HG02571 (cell line): ENCODE data around the gene TRMT44.
"Not testable (repeated sequence)": the region's sequence is repeated elsewhere in the genome, so short reads cannot be mapped to it uniquely, and the experiment has no call there.

Experiments
- ATAC-seq: cut with Tn5 transposase; IDR thresholded peaks from one replicate; pipeline ENCODE4 v1.9.1; 2021; ENCODE audit warnings: mild to moderate bottlenecking, moderate library complexity; ENCODE audit not compliant: unreplicated experiment

Gene TRMT44

DNA sequence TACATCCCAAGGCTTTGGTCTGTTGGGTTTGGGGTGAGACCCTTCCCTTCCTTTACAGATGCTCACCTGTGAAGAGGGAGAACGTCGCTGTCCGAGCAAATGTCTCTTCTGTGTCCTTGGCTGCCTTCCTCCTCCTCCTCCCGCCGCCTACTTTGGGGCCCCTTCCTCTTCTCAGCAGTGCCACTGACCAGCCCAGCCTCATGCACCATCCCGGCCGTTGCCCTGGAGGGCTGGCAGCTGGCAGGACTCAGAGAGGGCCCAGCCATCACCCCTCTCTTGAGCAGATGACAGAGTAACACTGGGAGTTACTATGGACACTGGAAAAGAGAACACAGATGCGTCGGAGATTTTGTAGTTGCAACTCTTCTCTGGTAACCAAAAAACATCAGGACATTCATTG, 68.2 kb downstream of the TRMT44 start:
- no peak for ATAC-seq

DNA sequence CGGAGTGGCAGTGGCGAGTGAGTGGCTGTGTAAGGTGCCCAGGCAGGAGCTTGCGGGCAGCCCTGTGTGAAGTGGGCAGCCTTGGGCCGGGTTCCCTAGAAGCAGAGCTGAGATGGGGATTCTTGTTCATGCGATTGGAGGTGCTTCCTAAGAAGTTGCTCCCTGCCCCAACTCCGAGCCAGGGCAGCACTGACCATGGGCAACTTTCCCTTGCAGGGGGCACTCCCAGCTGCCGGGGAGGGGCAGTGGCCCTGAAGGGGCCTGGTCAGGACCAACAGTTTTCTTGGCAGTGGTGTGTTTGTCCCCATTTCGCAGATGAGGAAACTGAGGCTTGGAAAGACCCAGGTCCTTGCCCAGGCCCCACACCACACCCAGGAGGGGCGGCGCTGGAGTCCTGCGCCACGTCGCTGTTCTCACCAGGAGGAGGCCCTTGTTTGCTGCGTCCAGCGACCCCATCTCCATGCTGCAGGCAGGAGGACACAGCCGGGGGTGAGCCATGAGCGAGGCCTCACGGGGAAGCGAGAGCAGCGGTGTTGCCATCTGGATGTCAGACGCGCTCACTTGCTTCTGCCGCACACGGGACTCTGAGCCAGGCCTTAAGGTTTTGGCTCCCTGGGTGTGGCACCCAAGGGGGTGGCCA, 68.9 kb downstream of the TRMT44 start:
- no peak for ATAC-seq

DNA sequence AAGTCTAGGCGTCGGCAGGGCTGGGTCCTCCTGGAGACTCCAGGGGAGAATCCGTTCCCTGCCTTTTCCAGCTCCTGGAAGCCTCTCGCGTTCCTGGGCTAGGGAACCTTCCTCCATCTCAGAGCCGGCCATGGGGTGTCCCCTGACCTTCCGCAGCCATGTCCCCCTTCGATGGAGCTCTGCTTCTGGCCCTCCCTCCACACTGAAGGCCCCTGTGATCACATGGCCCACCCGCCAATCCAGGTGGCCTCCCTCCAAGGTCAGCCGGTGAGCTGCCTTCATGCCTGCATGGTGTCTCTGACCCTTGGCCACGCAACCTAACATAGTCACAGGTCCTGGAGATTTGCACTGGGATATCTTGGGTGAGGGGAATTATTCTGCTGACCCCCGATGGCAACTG, 69.6 kb downstream of the TRMT44 start:
- ATAC-seq = no peak

DNA sequence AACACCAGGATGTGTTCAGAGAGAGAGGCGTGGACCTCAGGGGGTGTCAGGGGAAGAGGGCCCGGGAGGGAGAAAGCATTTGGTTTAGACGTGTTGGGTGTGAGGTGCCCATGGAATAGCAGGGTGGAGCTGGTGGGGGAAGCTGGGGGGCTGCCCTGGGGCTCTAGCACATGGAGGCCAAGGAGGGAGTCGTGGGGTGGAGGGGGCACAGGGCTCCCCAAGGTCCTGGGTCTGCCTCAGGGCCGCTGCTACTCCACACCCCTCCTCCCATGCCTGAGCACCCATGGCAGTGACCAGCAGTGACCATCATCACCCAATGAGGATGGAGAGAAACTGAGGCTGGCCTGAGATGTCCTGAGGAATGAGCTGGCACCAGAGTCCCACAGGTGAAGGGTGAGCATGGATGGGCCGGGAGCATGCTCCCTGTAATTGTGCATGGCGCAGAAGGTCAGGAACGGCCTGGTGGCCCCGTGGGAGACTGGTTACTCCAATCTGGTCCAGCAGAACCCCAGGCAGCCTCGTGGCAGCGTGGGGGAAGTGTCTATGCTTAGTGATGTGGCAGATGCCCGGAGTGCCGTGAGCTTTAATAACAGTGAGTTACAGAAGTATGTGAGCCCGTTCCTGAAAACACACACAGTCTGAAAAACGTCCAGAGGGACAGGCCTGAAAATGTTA, 70.2 kb downstream of the TRMT44 start:
- no peak for ATAC-seq

DNA sequence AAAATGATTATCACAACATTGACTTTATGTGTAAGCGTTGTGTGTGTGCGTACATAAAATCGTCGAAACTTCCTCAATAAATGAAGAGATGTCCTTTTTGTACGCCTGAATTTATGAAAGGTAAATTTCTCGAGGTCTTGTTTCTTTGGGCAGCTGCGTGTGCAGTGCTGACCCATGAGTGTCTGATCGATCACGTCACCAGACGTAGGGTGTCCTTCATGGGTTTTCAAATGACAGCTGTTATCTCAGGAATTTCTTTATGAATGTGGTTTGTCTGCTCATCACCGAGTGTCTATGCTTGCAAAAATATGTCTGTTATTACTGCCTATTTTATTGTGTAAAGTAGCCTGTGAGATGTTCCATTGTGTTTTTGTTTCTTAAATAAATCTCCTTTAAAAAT, 71.9 kb downstream of the TRMT44 start:
- ATAC-seq = no peak

DNA sequence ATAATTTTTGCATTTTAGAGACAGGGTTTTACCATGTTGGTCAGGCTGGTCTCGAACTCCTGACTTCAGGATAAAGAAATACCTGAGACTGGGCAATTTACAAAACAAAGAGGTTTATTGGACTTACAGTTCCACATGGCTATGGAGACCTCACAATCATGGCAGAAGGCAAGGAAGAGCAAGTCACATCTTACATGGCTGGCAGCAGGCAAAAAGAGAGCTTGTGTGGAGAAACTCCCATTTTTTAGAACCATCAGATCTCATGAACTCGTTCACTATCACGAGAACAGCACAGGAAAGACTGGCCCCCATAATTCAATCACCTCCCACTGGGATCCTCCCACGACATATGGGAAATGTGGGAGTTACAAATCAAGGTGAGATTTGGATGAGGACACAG, 72.5 kb downstream of the TRMT44 start:
- ATAC-seq = not testable (repeated sequence)

DNA sequence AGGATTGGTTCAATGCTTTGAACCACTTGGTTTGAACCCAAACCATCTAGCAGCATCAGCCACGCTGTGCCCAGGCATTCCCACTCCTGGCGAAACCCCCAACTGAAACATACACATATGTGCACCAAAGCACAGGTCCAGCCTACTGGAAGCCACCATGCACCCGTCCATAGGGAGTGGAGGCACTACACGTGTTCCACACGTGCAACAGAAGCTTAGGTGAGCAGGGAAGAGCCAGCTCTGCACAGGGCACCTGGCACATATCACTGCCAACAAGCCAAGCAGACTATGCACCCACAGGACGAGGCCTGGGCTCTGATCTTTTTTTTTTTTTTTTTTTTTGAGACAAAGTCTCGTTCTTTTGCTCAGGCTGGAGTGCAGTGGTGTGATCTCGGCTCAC, 73.4 kb downstream of the TRMT44 start:
- ATAC-seq = no peak

DNA sequence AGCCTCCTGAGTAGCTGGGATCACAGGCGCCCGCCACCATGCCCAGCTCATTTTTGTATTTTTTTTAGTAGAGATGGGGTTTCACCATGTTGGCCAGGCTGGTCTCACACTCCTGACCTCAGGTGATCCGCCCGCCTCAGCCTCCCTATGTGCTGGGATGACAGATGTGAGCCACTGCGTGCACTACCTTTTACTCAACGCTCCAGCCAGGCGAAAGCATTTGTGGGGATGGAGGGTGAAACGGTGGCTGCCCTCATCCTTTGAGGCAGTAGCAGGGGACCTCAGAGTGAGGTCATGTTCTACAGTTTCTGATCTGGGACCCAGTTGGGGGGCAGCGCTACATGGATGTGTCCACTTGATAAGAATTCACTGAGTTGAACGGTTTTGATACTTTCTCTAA, 73.8 kb downstream of the TRMT44 start:
- no peak for ATAC-seq

DNA sequence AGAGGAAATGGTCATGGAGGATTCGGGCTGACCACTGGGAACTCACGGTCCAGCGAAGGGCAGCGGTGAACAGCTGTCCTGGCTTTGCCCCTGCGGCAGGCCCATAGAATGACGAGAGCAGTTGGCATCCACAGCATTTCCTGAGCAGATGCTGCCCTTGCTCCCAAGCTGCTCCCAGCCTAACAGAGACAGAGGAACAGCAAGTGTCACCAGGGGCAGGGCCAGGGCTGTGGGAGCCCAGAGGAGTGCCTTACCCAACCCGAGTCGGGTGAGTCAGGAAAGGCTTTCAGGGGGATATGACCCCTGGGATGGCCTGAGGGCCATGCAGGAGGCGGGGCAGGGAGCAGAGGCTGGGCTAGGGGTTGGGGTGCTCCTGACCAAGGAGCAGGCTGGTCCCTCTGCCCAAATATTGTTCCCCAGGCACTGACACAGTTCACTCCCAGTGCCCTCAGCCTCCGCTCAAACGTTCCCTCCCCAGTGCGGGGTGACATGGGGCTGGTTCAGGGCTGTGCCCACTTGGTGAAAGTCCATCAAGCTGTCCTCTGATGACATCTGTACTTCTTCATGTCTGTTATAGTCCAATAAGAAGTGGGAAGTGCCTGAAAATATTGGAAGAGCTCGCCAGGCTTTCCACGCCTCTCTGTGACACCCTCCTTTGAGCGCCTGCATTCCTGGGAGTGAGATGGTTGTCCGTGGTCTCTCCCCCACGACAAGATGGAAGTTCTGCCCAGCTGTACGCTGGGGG, 74.9 kb downstream of the TRMT44 start:
- no peak for ATAC-seq

DNA sequence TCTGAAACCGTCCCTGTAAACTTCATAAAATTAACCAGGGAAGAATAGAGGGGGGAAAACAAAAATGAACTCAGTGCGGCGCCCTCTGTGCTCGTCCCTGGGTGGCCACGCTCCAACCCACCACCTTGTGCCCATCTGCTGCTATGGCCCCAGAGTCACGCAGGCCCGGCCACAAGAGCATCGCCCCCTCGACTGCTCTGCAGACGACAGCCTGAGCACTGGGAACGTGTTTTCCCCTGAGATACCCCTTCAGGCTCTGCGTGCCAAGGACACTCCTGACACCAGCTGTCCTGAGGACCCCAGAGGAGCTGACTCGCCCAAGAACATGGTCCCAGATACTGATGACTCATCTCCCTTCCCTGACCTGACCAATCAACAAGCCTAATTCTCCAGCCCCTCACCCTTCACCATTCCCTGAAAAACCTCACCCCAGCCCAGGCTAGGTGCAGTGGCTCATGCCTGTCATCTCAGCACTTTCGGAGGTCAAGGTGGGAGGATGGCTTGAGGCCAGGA, 75.5 kb downstream of the TRMT44 start:
- ATAC-seq = no peak

DNA sequence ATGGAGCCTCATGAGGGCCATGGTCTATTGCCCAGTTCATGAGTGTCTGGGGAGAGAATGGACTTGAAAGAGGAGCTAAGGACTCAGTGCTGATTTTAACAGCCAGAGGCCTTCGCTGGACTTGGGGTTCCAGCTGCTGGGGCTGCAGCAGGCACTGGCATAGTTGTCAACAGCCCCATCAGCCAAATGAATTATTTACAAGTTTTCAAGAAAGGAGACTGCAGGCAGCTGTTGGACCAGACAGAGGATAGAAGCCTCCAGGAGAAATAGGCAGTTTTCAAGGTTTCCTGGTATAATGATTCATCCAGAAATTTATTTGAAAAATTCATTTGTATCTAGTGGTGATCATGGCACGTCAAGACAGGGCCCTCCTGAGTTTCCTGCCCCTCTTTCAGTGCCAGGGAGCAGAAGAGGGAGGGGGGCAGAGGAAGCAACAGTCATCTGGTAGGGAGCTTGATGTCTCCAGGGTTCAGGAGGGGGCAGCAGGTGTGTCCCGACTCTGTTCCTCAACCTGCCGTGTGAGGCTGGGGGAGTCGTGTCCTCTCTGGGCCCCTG, 76.5 kb downstream of the TRMT44 start:
- ATAC-seq = no peak

DNA sequence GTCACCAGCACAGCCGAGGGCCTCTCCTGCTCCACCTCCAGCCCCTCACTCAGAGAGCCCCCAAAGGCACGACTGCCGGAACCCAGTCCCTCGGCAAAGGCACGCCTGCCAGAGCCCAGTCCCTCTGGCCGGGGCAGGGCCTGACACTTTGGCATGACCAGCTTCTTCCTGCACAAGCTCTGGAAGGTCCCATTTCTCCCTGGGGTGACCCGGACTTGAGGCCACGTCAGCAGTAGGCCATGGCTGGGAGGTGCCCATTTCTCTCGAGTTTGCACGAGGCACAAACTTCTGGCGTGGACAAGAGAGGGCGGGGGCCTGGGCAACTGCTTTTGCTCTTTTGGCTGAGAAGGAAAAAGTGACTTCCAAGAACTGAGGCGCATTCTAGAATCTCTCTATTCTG, 77.4 kb downstream of the TRMT44 start:
- no peak for ATAC-seq

DNA sequence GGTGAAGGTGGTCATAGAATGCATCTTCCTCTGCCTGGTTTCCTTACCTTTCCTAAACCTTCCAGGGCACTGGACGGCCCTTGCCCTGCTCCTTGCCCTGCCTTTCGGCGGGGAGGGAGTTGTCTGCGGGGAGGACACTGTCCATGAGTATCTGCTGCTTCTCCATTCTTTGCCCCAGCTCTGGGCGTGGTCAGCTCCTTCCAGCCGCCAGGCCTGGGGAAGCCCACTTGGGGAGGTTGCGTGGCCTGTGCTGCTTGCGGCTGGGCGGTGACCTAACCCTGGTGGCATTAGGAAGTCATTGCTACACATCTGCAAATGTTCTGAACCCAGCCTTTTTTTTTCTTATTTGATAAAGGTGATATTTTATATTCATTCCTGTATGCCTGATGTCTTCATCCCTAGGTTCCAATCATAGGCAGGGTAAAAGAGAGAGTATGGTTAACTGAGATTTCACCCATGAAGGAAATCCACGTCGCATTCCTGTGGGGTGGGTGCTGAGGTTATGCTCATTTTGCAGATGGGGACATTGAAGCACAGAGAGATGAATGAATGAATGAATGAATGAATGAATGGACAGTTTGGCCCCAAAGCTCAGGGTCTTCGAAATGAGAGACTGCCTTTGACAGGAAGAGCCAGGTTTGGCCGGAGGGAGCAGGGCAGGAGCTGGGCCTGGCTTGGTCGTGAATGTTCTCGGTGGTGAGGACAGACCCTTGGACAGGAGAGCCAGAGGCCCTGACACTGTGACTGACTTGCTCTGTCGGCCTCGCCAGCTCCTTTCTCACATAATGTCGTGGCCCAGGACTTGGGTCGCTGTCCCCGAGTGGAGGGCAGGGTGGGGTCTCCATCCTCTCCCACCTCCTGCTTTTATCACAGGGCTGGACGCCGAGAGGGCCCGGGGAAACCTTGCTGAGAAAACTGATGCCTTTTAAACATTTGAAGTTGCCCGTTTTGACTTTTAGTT, 81.9 kb downstream of the TRMT44 start:
- ATAC-seq = no peak

DNA sequence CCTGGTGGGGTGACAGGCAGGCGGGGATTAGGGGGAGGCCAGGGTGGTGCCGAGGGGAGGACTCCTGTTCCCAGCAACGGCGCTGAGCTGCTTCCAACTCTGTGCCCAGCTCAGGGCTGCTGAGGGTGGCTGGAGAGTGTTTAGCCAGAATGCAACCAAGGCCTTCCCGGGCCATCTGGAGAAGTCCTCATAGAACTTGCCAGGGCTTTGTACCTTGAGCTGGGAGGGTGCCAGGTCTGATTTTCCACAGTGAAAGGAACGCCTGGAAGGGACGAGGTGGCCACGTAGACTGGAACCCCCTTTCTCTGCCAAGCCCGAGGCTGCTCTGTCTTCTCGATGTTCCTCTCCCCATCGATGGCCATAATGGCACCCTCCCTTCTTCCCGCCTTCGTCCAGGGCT, 82.6 kb downstream of the TRMT44 start:
- ATAC-seq = no peak

DNA sequence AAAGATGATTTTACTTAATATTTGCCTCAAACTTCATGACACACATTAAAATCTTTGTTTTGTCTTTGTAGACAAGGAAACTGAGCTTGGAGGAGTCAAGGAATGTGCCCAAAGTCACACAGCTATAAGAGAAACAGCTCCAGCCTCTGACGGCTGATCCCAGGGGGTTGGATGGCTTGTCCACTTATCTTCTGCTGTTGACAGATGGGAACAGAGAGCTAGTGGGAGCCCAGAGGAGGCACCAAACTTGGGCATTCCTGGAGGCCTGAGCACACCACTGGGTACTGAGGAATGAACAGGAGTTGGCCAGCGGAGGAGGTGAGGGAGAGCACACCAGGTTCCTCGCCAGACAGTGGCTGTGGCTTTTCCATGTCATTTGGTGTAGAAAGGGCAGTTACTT, 83.2 kb downstream of the TRMT44 start:
- no peak for ATAC-seq

DNA sequence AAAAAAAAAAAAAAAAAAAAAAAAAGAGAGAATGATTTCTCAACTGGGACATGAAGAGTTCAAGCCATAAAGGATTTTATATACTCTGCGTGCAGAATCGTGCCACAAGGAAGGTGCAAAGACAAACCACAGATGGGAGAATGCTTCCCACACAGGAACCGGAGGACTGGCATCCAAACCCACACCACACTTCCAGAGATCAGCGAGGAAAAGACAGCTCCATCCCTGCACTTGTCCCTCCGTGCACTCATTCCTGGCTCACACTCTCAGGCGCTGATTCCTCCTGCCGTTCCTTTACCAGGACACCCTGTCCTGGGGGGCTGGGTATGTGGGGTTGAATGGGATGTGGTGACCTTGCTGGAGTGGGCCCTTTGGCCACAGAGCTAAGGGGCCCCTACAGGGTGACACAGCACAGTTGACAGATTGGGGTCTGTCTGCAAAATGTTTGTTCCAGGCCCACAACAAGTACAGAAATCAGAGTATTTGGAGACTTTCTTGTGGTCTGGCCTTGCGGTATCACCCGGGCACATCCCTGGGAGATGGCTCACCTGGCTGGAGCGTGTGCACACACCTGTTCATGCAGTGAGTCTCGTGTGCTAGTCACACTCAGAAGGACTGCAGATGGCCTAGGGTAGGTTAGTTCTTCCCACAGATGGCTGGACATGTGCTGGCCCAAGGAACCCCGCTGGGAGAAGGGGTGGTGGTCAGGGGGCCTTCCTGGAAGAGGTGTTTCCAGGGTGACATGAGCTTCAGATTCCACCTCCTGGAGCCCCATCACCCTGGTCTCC, 84.2 kb downstream of the TRMT44 start:
- ATAC-seq = no peak

DNA sequence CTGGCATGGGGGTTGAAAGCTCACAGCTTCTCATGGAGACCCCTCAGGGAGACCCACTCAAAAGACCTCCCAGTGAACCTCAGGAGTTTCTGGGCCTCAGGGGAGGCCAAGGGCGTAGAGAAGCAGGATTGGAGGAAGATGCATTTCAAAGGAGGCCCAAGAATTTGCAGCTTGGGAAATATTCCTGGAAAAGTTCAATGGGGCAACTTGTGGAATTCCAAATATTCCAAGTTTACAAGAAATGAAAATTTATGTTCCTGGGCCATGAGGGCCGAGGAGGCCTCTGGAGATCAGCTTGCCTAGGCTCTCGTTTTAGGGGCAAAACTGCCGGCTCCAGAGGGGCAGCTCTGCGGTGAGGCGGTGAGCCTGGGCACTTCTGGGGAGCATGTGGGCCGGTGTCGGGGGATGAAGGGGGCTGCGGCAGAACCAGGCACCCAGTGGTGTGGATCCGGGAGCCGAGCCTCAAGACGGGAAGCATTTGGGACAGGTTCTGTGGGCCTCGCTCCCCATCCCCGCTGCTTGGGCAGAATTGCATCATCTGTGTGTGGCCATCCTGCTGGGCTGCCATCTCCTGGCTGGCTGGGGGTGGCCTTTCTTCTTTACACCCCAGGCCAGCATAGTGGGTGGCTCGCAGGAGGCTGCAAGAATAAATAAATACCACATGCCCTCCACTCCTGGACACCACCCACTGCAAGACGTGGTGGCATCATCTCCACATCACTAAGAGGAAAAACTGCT, 85.0 kb downstream of the TRMT44 start:
- no peak for ATAC-seq
